ENCODE data around the gene FBXO8.

- TF ChIP-seq, protein P1, sequence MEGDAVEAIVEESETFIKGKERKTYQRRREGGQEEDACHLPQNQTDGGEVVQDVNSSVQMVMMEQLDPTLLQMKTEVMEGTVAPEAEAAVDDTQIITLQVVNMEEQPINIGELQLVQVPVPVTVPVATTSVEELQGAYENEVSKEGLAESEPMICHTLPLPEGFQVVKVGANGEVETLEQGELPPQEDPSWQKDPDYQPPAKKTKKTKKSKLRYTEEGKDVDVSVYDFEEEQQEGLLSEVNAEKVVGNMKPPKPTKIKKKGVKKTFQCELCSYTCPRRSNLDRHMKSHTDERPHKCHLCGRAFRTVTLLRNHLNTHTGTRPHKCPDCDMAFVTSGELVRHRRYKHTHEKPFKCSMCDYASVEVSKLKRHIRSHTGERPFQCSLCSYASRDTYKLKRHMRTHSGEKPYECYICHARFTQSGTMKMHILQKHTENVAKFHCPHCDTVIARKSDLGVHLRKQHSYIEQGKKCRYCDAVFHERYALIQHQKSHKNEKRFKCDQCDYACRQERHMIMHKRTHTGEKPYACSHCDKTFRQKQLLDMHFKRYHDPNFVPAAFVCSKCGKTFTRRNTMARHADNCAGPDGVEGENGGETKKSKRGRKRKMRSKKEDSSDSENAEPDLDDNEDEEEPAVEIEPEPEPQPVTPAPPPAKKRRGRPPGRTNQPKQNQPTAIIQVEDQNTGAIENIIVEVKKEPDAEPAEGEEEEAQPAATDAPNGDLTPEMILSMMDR (conservative IDR thresholded peaks at IDR 0.05; ENCODE audit: low read depth, low read length): no peak
- no peak for TF ChIP-seq EZH2 (IDR thresholded peaks at IDR 0.05; ENCODE audit: borderline replicate concordance, low read depth, low read length, poor library complexity, severe bottlenecking)
Measured at GRCh38 chr4:174215961-174216680, 67.3 kb downstream of the FBXO8 start.
